Activated naive CD4-positive, alpha-beta T cell (primary cell): ENCODE results near the gene STAG3.
"Not testable (repeated sequence)": the region's sequence is repeated elsewhere in the genome, so short reads cannot be mapped to it uniquely, and the experiment has no call there.

Experiments
- DNase-seq, 4 experiments: peaks; one replicate each; lab custom pipeline; 2025; lab: John Stamatoyannopoulos, UW

STAG3 gene

DNA sequence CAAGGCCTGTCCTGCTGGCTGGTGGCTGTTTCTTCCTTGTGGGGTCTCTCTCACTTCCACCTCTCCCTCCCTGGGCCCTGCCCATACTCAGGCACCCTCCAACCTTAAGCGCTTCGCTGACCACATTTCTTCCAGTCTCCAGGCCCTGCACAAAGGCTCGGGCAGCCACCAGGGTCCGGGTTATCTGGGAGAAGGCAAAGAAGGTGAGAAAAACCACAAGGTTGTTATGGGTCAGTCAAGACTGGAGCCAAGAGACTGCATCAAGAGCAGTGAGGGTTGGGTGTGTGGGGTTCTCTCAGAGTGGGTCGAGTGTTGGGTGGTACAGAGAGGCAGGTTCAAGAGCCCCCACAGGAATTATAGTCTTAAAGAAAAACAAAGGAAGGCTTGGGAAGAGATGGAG is 3.1 kb upstream of the STAG3 start:
- DNase-seq: no peak

DNA sequence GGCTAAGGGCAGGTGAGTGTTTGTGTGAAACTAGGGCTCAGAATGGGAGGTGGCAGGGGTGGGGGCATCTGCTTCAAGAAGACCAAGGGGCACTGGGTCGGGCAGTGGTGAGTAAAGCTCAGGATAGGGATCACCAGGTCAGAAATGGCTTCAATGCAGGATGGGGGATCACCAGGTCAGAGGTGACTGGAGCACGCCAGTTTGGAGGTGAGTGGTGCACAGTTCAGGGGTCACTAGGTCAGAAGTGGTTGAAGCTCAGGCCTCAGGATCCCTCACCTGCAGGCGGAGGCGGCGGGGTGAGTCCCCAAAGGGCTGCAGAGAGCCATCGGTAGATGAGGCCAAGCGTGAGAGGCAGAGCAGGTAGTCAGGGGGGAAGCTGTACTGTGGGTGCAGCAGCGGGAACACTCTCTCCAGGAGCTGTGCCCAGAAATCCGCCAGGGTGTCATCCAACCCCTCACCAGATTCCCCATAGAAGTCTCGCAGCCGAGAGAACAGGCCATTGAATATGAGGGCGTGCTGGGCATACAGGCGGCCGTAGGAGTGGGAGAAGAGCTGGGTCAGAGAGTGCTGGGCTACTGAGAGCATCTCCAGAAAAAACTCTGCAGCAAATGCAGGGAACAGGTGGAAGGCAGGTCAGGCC is 2.3 kb upstream of the STAG3 start:
- no peak for DNase-seq

DNA sequence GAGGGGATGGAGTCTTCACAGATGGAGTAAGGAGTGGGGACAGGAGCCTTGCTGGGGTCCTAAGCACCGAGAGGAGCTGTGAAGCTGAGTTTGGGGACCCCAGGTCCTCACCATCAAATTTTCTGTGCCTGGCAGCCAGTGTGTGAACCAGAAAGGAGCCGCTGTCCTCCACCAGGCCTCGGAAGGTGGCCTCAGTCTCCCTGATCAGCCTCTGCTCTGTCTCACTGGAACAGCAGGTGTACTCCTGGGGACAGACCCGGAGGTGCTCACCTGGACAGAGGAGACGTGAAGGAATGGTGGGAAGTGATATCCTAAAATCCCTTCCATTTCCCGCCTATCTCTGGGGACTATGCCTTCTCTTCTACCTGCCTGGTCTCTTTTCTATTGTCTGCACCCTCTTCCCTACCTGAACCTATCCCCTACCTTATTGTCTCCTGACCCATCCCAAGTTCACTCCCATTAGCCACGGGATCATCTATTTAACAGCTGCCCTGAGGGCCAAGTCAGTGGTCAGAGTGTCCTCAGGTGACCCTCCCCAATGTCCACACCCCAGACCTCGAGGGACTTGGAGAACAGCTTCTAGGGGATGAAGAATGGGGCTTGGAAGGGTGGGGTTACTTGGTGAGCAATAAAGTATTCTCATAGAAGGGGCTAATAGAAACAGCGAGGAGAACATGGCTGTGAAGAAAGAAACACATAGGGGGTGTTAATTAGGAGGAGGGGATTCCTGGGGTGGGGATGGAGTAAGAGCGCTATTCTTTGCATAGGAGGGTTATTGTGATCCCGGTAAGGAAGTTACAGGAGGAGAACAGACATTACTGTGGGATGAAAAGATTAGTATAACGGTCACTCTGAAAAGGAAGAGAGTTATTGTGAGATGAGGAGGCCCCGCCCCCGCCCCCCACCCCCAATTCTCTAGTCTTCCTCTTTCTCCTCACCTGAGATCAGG is 1.3 kb upstream of the STAG3 start:
- no peak for DNase-seq

DNA sequence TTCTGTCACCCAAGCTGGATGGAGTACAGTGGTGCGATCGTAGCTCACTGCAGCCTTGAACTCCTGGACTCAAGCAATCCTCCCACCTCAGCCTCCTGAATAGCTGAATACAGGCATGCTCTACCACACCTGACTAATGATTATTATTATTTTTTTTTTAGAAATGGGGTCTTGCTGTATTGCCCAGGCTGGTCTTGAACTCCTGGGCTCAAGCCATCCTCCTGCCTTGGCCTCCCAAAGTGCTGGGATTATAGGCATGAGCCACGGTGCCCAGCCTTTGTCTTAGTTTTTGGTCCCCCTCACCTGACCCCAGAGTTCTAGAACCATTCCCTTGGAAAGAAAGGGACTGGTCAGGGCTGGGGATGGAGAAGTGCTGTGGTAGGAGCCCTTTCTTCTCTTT is 2.4 kb downstream of the STAG3 start:
- not testable (repeated sequence) for DNase-seq

DNA sequence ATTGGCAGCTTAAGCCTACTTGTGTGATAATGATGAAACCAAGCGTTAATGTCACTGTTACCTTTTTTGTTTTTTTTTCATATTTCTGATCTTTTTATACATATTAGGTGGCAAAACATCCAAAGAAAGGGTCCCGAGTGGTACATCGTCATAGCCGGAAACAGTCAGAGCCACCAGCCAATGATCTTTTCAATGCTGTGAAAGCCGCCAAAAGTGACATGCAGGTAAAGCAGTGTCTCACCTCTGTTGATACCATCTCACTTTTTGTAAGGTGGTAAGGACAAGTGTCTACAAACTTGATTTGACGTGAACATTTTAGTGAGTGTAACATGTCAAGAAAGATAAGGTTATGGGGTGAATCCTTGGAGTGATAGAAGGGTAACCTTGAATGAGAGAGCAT is 4.9 kb downstream of the STAG3 start:
- not testable (repeated sequence) for DNase-seq

DNA sequence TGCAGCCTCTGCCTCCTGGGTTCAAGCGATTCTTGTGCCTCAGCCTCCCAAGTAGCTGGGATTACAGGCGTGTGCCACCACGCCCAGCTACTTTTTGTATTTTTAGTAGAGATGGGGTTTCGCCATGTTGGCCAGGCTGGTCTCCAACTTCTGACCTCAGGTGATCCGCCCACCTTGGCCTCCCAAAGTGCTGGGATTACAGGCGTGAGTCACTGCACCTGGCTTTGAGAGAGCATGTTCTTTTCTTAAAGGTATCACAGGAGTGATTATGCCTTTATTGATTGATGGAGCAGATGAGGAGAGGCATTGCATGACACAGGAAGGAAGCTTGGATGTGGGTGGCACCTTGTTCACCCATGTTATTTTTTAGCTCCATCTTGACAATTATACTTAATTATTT is 5.4 kb downstream of the STAG3 start:
- DNase-seq: not testable (repeated sequence)

DNA sequence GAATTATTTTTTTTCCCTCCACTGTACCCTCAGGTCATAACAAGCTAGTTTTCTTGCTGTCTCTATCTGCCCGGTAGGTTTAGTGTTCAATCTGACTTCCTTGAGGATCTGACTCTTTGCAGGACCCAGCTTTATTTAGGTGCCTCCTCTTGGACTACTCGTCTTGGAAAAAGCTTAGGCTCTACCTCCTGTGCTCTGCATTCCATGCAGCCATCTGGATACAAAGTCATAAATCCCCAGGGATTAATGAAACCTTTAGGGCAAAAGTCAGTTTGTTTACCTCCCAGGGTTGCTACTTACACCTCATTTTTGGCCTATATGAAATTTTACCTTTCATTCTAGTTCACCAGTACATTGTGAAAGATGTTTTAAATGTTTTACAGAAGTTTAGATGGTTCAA is 8.0 kb downstream of the STAG3 start:
- DNase-seq: no peak

DNA sequence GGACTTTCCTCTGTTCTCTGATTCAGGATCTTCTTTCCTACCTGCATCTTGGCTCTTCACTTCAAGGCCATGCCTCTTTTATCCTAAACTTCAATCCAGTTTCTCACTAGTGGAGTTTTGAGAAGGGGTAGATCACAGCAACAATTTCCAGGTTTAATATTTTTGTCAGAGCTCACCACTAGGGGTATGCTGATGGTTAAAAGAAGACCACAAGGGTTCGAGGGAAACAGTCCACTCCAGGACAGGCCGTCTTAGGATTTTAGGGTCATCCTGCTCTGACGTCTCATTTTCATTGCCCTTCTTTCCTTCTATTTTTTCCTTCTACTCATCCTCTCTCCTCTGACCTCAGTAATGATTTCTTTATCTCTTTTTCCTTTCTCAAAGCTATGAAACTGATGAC is 11.3 kb downstream of the STAG3 start:
- no peak for DNase-seq

DNA sequence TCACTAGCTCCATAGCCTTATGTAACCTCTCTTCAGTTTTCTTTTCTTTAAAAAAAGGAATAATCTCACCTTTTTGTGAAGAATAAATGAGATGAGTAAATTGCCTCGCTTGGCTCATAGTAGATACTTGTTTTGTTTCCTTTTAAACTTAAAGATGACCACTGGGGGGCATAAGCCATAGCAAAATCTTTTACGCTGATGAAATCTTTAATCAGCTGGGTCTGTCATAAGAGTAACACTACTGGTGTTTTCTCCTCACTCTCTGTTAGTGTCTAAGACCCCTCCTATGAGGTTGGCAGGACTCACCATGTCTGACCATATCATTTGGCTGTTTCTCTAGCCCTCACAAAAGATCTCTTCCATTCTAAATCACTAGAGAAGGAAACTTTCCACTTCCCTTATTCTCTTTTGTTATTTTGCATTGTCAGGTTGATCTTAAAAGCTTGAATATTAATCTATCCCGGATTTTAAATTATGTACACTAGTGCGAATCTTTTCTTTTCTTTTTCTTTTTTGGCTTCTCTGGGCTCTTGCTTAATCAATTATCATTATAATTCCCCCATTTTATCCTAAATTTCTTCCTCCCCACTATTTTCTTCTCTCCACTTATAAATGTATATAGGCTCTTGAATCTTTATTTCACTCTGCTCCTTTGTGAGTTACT is 12.5 kb downstream of the STAG3 start:
- no peak for DNase-seq

DNA sequence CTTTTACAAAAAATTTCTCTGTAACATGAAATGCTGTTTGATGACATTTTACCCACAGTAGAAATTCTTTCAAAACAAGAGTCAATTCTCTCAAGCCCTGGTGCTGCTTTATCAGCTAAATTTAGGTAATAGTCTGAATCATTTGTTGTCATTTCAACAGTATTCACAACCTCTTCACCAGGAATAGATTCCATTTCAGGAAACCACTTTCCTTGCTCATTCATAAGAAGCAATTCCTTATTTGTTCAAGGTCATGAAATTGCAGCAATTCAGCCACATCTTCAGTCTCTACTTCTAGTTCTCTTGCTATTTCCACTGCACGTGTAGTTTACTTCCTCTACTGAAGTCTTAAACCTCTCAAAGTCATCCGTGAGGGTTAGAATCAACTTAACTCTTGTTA is 14.1 kb downstream of the STAG3 start:
- DNase-seq: no peak

DNA sequence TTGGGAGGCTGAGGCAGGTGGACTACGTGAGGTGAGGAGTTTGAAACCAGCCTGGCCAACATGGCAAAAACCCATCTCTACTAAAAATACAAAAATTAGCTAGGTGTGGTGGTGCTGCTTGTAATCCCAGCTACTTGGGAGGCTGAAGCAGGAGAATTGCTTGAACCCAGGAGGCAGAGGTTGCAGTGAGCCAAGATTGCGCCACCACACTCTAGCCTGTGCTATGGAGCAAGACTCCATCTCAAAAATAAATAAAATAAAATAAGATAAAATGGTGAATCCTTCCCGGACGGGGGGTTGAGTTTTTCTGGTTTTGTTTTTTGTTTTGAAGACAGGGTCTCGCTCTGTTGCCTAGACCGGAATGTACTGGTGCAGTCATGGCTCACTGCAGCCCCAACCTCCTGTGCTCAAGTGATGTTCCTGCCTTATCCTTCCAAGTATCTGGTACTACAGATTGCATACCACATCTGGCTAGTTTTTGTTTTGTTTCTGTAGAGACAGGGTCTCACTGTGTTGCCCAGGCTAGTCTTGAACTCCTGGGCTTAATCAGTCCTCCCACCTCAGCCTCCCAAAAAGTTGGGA is 14.7 kb downstream of the STAG3 start:
- DNase-seq: not testable (repeated sequence)

DNA sequence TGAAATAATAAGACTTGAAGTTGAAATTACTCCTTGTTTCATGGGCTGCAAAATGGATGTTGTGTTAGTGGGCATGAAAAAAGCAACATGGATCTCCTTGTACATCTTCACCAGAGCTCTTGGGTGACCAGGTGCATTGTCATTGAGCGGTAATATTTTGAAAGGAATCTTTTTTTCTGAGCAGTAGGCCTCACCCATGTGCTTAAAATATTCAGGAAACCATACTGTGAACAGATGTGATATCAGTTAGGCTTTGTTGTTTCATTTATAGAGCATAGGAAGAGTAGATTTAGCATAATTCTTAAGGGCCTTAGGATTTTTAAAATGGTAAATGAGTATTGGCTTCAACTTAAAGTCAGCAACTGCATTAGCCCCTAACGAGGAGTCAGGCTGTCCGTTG is 15.3 kb downstream of the STAG3 start:
- no peak for DNase-seq

DNA sequence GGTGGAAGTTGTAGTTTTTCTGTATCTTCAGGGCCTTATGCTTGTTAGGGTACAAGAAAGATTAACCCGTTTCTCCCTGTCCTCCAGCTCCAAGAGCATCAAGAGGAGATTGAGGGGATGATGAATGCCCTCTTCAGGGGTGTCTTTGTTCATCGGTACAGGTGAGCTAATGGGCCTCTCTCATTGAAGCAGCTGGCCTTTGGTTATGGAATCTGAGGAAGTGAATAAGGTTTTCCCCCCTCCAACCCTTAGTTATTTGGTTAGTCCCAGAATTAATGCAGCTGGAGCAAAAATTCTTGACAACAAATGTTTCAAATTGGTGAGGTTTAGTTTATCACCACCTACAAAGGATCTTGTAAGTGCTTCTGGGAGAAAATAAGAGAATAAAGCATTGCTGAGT is 17.5 kb downstream of the STAG3 start:
- DNase-seq: no peak

DNA sequence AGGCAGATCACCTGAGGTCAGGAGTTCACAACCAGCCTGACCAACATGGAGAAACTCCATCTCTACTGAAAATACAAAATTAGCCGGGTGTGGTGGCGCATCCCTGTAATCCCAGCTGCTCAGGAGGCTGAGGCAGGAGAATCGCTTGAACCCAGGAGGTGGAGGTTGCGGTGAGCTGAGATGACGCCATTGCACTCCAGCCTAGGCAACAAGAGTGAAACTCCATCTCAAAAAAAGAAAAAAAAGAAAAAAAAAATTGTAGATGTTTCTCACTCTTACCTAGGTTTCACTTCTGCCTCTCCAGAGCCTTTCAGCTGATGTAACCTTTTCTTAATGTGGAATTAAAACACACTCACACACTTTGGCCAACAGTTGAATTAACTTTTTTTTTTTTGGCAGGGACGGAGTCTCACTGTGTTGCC is 18.2 kb downstream of the STAG3 start:
- not testable (repeated sequence) for DNase-seq

DNA sequence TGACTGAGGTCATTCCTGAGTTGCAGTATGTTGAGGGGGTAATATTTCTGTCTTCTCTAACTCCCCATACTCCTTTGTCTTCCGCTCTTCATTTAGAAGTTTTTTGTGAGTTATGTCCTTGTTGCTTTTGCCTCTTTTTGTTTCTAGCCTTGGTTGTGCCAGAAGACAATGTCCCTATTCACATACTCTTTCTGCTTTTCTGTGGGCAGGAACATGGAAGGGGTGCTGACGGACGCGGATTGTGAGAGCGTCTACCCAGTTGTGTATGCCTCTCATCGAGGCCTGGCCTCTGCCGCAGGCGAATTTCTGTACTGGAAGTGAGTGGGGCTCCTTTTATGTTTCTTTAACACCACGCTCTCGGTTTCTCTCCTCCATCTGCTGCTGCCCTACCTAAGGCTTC is 20.5 kb downstream of the STAG3 start:
- no peak for DNase-seq

DNA sequence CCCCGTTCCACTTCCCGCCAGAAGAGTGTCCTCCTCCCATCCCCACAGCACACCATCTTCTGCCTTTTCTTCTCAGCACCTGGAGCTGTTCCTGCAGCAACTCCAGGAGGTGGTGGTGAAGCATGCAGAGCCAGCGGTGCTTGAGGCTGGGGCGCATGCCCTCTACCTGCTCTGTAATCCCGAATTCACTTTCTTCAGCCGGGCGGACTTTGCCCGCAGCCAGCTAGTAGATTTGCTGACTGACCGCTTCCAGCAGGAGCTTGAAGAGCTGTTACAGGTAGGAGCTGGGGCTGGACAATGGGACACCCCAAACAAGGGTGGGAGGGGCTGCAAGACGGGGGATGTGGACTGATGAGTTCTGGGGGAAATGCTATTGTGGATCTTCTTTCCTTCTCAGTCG is 23.0 kb downstream of the STAG3 start:
- DNase-seq: no peak

DNA sequence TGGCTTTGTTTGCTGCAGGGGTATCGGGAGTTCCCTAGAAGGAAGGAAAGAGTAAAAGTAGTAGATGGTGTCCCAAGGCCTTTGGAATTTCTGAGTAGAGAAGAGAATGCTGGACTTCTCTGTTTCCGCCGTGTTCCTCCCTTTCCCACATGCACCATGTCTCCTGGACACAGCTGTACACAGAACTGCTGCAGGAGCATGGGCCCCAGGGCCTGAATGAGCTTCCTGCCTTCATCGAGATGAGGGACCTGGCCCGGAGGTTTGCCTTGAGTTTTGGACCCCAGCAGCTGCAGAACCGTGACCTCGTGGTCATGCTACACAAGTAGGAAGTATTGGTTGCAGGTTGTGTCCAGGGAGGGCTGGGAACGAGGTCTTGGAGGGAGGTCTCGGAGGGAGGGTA is 26.7 kb downstream of the STAG3 start:
- no peak for DNase-seq

DNA sequence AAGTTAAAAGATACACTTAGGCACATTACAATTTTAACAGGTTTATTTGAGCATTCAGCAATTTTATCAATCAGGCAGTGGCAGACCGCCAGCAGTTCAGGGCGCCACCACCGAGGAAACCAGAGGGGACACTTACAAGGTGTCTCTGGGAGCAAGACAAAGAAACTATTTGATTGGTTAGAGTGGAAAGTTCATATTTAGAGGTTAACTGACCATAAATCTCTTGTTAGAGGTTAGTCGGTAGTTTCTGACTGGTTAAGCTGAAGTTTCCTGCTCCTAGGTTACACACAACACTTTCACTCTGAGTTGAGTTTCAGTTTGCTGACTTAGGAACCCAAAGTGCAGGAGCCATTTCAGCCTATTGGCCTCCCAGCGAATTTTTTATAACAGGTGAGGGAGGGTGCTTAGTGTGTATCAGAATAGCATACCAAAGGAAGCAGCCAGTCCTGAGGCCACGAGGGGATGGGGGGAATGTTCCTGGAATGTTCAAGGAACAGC is 31.2 kb downstream of the STAG3 start:
- no peak for DNase-seq

DNA sequence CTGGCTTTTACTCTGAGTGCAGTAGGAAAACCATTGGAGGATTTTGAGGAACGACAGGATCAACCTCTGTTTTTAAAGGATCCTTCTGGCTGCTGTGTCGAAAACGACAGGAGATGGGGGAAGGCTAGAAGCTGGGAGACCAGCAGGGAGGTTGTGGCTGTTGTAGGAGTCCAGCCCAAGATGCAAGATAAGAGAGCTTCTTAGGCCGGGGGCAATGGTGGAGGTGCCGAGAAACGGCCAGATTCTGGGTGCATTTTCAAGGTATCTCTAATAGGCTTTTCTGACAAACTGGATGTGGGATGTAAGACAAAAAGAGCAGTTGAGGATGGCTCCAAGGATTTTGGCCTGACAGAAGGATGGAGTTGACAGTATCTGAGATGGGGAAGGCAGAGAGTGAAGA is 31.8 kb downstream of the STAG3 start:
- no peak for DNase-seq

DNA sequence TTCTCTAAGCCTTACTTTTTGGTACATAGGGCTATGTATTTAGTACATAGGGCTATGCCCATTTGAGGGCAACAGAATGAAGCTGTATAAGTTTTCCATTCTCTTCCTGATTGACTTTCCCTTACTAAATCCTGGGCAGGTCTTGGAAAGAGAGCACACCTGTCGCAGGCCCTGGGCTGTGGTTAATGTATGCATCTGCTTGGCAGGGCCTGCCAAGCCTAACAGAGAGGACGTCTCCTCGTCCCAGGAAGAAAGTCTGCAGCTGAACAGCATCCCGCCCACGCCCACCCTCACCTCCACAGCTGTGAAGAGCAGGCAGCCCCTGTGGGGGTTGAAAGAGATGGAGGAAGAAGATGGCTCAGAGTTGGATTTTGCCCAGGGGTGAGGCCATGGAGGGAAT is 33.1 kb downstream of the STAG3 start:
- no peak for DNase-seq

DNA sequence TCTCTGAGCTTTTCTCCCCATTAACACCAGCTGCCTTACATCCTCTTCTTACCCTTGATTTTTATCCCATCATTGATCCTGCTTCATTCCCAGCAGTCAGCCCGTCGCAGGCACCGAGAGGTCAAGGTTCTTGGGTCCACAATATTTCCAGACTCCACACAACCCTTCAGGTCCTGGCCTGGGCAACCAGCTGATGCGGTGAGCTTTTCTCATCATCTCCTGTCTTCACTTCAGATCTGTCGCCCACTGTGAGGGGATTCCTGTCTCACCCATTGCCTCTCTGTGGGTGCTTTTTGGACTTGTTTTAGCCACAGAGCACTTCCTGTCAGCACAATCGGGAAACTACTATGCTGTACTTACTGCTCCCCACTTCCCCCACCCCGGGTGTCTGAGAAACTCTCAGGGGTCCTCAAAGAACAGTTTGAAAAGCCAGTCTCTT is 33.6 kb downstream of the STAG3 start:
- DNase-seq: no peak

DNA sequence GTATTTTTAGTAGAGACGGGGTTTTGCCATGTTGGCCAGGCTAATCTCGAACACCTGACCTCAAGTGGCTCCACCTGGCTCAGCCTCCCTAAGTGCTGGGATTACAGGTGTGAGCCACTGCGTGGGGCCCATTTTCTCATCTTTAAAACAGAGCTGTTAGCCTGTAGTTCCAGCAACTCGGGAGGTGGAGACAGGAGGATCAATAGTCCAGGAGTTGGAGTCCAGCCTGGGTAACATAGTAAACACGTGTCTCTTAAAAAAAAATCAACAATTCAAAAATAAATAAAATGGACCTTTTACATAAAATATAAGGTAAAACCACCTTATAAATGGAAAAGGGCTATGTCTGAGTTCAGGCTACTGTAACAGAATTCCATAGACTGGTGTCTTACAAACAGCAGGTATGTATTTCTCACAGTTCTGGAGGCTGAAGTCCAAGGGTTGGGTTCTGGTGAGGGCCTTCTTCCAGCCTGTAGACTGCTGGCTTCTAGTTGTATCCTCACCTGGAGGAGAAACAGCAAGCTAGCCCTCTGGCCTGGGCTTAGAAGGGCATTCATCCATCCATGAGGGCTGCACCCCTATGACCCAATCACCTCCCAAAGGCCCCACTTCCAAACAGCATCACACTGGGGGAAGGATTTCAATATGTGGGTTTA is 35.0 kb downstream of the STAG3 start:
- DNase-seq: no peak
